Raji (cell line): ENCODE data around the gene ACOT4.
"Not testable (repeated sequence)": the region's sequence is repeated elsewhere in the genome, so short reads cannot be mapped to it uniquely, and the experiment has no call there.

Source experiments
- POLR2A ChIP-seq: IDR thresholded peaks from 2 replicates; pipeline ENCODE4 v1.6.1; 2011; ENCODE audit warnings: low read depth, low read length, control low read depth; ENCODE audit not compliant: insufficient read depth

The ACOT4 gene, protein sequence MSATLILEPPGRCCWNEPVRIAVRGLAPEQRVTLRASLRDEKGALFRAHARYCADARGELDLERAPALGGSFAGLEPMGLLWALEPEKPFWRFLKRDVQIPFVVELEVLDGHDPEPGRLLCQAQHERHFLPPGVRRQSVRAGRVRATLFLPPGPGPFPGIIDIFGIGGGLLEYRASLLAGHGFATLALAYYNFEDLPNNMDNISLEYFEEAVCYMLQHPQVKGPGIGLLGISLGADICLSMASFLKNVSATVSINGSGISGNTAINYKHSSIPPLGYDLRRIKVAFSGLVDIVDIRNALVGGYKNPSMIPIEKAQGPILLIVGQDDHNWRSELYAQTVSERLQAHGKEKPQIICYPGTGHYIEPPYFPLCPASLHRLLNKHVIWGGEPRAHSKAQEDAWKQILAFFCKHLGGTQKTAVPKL

DNA sequence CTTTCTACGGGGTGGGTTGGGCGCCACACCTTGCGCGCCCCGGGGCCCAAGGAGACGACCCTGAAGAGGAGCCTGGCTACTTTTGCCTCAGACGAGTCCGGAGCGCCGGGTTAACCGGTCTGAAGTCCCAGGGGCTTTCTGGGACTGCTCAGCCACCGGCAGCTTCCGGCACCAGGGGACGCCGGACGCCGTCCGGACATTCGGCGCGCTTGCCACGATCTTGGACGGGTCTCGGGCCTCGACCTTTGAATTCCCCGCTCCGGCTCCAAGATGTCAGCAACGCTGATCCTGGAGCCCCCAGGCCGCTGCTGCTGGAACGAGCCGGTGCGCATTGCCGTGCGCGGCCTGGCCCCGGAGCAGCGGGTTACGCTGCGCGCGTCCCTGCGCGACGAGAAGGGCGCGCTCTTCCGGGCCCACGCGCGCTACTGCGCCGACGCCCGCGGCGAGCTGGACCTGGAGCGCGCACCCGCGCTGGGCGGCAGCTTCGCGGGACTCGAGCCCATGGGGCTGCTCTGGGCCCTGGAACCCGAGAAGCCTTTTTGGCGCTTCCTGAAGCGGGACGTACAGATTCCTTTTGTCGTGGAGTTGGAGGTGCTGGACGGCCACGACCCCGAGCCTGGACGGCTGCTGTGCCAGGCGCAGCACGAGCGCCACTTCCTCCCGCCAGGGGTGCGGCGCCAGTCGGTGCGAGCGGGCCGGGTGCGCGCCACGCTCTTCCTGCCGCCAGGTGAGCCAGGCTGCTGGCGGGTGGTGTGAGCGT, at the start of gene ACOT4:
ACOT4 (plus strand) TSS at position 184 of the 760 bp plus-strand sequence; CDS start at position 271, 87 bp downstream.
- TF ChIP-seq POLR2A, result no peak

DNA sequence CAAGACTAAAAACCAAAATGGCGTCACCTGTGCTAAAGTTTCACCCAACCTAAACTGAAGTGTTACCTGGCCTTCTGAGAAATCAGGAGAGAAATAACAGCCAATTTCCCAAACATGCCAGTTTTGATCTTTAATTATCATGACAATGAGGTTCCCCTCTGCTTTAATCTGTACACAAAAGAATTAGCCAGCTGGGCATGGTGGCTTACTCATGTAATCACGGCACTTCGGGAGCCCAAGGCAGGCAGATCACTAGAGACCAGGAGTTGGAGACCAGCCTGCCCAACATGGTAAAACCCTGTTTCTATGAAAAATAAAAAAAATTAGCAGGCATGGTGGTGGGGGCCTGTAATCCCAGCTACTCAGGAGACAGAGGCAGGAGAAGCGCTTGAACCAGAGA, 37.8 kb upstream of the ACOT4 start:
- no peak for TF ChIP-seq POLR2A

DNA sequence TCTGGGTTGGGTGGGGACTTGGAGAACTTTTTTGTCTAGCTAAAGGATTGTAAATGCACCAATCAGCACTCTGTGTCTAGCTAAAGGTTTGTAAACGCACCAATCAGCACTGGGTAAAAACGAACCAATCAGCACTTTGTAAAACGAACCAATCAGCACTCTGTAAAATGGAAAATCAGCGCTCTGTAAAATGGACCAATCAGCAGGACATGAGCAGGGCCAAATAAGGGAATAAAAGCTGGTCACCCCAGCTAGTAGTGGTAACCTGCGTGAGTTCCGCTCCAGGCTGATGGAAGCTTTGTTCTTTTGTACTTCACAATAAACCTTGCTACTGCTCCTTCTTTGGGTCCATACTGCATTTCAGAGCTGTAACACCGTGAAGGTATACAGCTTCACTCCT, 24.3 kb upstream of the ACOT4 start:
- no peak for TF ChIP-seq POLR2A

DNA sequence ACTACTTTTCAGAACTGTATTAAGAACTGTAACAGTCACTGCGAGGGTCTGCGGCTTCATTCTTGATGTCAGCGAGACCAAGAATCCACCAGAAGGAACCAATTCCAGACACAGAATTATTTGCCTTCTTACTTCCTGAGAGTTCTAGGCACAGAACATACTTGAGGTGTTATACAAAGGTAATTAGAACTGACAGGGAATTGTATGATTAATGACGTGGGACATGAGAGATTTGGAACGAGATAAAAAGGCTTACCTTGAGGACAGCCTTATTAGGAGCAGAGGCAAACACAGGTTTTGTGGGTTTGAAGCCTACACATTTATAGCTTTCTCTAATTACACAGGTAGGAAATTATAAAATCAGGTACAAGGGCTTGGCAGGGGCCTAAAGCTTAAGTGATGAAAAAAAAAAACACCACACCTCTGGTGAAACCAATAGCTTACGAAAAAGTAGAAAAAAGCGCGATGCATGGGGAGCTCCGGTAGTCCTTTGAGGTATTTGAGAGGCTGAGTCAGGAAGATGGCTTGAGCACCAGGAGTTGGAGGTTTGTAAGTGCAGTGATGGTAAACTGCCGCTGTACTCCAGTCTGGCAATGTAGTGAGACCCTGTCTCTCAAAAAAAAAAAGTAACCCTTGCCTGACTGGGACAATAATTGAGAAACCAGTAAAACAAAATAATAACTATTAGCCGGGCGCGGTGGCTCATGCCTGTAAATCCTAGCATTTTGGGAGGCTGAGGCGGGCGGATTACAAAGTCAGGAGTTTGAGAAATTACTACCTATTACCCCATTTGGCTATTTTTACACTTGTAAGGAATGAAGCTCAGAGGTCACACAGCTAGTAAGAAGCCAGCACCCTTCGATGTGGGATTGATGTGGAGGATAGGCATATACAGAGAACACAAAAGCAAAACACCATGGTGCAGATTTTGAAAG, 23.5 kb upstream of the ACOT4 start:
- TF ChIP-seq POLR2A, result no peak

DNA sequence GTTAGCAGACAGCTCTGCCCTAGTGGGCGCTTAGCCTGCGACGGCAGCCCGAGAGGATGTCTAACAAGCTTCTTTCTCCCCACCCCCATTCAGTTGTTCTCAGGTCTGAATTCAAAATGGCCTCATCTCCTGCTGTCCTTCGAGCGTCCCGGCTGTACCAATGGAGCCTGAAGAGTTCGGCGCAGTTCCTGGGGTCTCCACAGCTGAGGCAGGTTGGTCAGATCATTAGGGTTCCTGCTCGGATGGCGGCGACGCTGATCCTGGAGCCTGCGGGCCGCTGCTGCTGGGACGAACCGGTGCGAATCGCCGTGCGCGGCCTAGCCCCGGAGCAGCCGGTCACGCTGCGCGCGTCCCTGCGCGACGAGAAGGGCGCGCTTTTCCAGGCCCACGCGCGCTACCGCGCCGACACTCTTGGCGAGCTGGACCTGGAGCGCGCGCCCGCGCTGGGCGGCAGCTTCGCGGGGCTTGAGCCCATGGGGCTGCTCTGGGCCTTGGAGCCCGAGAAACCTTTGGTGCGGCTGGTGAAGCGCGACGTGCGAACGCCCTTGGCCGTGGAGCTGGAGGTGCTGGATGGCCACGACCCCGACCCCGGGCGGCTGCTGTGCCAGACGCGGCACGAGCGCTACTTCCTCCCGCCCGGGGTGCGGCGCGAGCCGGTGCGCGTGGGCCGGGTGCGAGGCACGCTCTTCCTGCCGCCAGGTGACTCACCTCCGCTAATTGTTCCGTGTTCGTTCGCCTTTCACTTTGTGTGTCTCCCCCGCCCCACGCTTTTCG, 22.3 kb upstream of the ACOT4 start, which contains the start of gene ACOT2:
ACOT2 (plus strand) TSS at position 29 of the 774 bp plus-strand sequence; CDS start at position 57, 28 bp downstream.
- TF ChIP-seq POLR2A, result not testable (repeated sequence)

GRCh38 chr14:73576391-73576790, 15.3 kb upstream of the ACOT4 start:
- TF ChIP-seq POLR2A, result no peak

DNA sequence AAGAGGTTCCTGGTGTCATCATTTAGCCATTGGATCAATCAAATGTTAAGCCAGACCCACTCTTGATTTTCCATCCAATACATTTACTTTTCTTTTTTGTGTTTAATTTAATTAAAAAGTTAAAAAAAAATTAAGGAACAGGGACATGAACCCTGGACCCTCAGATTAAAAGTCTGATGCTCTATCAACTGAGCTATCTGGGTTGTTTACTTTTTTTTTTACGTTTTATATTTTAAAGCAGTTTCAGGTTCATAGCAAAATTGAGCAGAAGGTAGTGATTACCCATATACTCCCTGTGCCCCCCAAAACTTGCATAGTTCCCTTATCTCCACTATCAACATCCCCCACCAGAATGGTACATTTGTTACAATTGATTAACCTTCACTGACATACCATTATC, 3.0 kb upstream of the ACOT4 start:
- no peak for TF ChIP-seq POLR2A

DNA sequence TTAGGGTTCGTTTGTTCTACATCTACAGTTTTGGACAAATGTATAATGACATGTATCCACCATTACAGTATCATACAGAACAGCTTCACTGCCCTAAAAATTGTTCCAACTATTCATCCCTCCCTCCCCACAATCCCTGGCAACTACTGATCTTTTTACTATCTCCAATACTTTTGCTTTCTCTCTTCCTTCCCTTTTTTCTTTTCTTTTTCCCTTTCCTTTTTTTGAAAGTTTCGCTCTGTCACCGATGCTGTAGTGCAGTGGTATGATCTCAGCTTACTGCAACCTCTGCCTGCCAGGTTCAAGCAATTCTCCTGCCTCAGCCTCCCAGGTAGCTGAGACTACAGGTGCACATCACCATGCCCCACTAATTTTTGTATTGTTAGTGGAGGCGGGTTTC, 2.6 kb upstream of the ACOT4 start:
- TF ChIP-seq POLR2A, result no peak

DNA sequence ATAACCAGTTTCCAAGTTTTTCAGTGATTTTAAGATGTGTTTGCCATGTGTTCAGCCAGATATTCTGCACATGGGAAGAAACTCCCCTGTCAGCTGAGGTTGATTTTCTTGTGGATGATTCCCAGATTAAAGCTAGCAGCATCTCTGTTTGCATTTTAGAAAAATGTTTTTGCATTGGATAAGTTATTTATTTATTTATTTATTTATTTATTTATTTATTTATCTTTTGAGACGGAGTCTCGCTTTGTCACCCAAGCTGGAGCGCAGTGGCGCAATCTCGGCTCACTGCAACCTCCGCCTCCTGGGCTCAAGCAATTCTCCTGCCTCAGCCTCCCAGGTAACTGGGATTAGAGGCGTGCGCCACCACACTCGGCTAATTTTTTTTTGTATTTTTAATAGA, 2.8 kb downstream of the ACOT4 start:
- TF ChIP-seq POLR2A, result no peak

GRCh38 chr14:73599499-73599898, 7.8 kb downstream of the ACOT4 start:
- TF ChIP-seq POLR2A, result no peak

- no peak for TF ChIP-seq POLR2A
Measured at GRCh38 chr14:73602994-73603393, 11.3 kb downstream of the ACOT4 start.

DNA sequence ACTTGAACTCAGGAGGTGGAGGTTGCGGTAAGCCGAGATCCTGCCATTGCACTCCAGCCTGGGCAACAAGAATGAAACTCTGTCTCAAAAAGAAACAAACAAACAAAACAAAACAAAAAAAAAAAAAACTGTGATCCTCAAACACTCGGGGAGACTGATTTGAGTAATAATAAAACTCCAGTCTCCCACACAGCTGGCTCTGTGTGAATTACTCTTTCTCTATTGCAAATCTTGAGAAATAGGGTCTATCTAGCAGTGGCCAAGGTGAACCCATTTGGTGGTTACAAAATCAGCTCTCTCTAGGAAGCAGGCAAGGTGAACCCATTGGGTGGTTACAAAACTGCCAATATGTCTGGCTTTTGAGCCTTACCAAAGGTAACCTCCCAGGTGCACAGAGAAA, 14.6 kb downstream of the ACOT4 start:
- TF ChIP-seq POLR2A, result no peak

GRCh38 chr14:73607241-73607640, 15.6 kb downstream of the ACOT4 start:
- no peak for TF ChIP-seq POLR2A

- no peak for TF ChIP-seq POLR2A
Measured at GRCh38 chr14:73610687-73611086, 19.0 kb downstream of the ACOT4 start.
